Measurements from ENCODE around the gene MALT1. TPM values are rescaled to one million over a fixed set of nuclear protein-coding genes. Genes with fewer than 3 reads are reported as not detected.

Gene MALT1
- total and polyA plus RNA-seq, 2 donors = 8.1 to 48.5 TPM

- 48% methylated on average over 11 of the region's 11 CpGs for WGBS
- no peak for DNase-seq (ENCODE audit: extremely low spot score)
Observed at GRCh38 chr18:58788971-58789875, 118.0 kb downstream of the MALT1 start.

DNA sequence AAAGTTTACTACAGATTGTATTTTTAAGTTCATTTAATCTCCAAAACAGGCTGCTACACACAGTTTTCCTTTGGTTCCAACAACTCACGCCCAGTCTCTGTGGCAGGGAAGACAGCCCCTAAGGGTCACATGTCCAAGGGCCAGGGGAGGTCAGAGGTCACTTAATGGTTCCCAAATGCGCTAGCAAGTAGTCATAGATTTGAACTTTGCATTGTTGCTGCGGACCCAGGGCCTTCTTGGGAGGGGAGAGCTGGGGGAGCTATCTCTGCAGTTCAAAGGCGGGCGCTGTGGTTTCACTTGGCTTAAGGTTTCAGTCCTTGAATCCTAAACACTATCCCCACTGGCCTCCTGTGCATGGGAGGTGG lies 118.6 kb downstream of the MALT1 start:
- H3K27ac ChIP-seq (ENCODE audit: low read depth) = no peak overlapping the region
- no peaks in the 10 kb centered on the region for H3K36me3 ChIP-seq (ENCODE audit: insufficient read depth)
- H3K4me1 ChIP-seq (ENCODE audit: insufficient read depth) = peaks cover 4% of the 10 kb centered on the region
- no peak overlapping the region for H3K4me3 ChIP-seq (ENCODE audit: low read depth, low read length)
- DNase-seq (ENCODE audit: extremely low spot score) = no peak
- 65% methylated on average over 5 of the region's 5 CpGs for WGBS

More at GRCh38 chr18:58788971-58789875, 118.0 kb downstream of the MALT1 start:
- H3K4me3 ChIP-seq (ENCODE audit: low read depth, low read length) = no peak overlapping the region
- no peaks in the 10 kb centered on the region for H3K36me3 ChIP-seq (ENCODE audit: insufficient read depth)
- H3K27ac ChIP-seq (ENCODE audit: low read depth) = peak overlapping the region; percentile 65
- H3K4me1 ChIP-seq (ENCODE audit: insufficient read depth) = peaks cover 4% of the 10 kb centered on the region

- Histone ChIP-seq H3K27ac (ENCODE audit: low read depth) (no peak overlapping the region), H3K4me1 (ENCODE audit: insufficient read depth) (no peaks in the 10 kb centered on the region), H3K4me3 (ENCODE audit: low read depth, low read length) (no peak overlapping the region), H3K36me3 (ENCODE audit: insufficient read depth) (no peaks in the 10 kb centered on the region)
- 94% methylated on average over 7 of the region's 7 CpGs for WGBS
- DNase-seq (ENCODE audit: extremely low spot score) = no peak
Observed at GRCh38 chr18:58792086-58792485, 120.8 kb downstream of the MALT1 start.

DNA sequence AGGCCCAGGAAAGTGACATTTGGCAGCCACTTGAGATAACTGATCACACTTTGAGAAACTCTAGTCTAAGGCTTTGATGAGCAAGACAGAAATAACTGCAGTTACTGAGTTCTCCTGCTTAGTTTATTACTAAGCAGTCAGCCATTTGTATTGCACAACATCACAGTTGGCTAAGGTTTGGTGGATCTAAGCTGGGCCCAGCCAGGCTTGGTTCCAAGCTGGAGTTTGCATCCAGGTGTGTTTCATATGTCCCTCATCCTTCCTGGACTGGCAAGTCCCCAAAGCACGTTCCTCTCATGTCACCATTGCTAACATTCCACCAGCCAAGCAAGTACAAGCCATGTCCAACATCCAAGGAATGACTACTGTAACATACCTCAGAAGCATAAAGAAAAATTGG lies 122.1 kb downstream of the MALT1 start:
- DNase-seq (ENCODE audit: extremely low spot score) = no peak
- H3K4me1 ChIP-seq (ENCODE audit: insufficient read depth) = no peaks in the 10 kb centered on the region
- H3K4me3 ChIP-seq (ENCODE audit: low read depth, low read length) = no peak overlapping the region
- H3K27ac ChIP-seq (ENCODE audit: low read depth) = no peak overlapping the region
- WGBS = 56% methylated on average over 1 of the region's 1 CpG
- no peaks in the 10 kb centered on the region for H3K36me3 ChIP-seq (ENCODE audit: insufficient read depth)

GRCh38 chr18:58796220-58796619 lies 125.0 kb downstream of the MALT1 start:
- no peak overlapping the region for H3K27ac ChIP-seq (ENCODE audit: low read depth)
- DNase-seq (ENCODE audit: extremely low spot score) = no peak
- H3K36me3 ChIP-seq (ENCODE audit: insufficient read depth) = no peaks in the 10 kb centered on the region
- no peak overlapping the region for H3K4me3 ChIP-seq (ENCODE audit: low read depth, low read length)
- 57% methylated on average over 1 of the region's 1 CpG for WGBS
- no peaks in the 10 kb centered on the region for H3K4me1 ChIP-seq (ENCODE audit: insufficient read depth)

DNA sequence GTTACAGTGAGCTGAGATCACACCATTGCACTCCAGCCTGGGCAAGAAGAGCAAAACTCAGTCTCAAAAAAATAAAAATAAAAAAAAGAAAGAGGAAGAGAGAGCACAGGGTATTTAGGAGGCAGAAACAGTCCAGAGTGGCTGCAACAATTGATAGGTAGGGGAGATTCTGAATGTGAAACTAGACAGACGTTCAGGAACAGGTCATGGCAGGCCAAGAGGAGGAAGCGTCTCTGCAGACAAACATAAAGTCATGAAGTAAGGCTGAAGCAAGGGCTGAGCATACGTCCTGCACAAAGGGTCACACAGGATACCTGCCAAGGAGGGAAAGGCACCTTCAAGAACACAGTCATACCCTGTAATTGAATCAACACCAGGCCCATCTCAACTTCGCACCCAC lies 129.3 kb downstream of the MALT1 start:
- Histone ChIP-seq H3K4me1 (ENCODE audit: insufficient read depth) (no peaks in the 10 kb centered on the region), H3K27ac (ENCODE audit: low read depth) (no peak overlapping the region), H3K4me3 (ENCODE audit: low read depth, low read length) (no peak overlapping the region), H3K36me3 (ENCODE audit: insufficient read depth) (no peaks in the 10 kb centered on the region)
- 68% methylated on average over 4 of the region's 4 CpGs for WGBS
- no peak for DNase-seq (ENCODE audit: extremely low spot score)

DNA sequence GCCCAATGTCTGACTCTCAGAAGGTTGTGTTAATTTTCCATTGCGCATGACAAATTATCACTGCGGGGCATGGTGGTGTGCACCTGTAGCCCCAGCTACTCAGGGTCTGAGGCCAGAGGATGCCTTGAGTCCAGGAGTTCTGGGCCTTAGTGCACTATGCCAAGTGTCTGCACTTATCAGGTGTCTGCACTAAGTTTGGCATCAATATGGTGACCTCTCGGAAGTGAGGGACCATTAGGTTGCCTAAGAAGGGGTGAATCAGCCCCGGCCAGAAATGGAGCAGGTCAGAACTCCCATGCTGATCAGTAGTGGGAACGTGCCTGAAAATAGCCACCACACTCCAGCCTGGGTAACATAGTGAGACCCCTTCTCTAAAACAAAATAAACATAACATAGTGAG lies 131.7 kb downstream of the MALT1 start:
- no peak for DNase-seq (ENCODE audit: extremely low spot score)
- Histone ChIP-seq H3K4me1 (ENCODE audit: insufficient read depth) (no peaks in the 10 kb centered on the region), H3K27ac (ENCODE audit: low read depth) (no peak overlapping the region), H3K36me3 (ENCODE audit: insufficient read depth) (no peaks in the 10 kb centered on the region), H3K4me3 (ENCODE audit: low read depth, low read length) (no peak overlapping the region)
- WGBS = 76% methylated on average over 5 of the region's 5 CpGs

- H3K4me3 ChIP-seq (ENCODE audit: low read depth, low read length) = no peak overlapping the region
- no peaks in the 10 kb centered on the region for H3K36me3 ChIP-seq (ENCODE audit: insufficient read depth)
- 97% methylated on average over 4 of the region's 4 CpGs for WGBS
- DNase-seq (ENCODE audit: extremely low spot score) = no peak
- no peaks in the 10 kb centered on the region for H3K4me1 ChIP-seq (ENCODE audit: insufficient read depth)
- H3K27ac ChIP-seq (ENCODE audit: low read depth) = no peak overlapping the region
Observed at GRCh38 chr18:58803978-58804377, 132.7 kb downstream of the MALT1 start.

Other genes starting within 250 kb of the MALT1 start
- gene ALPK2, start 42.4 kb upstream of the MALT1 start, total RNA-seq = 6.9 TPM
- gene ALPK2, start 42.4 kb upstream of the MALT1 start, polyA plus RNA-seq = 0.63 TPM
- 105 TPM for gene ZNF532, start 193.4 kb downstream of the MALT1 start, total RNA-seq
- gene ZNF532, start 193.4 kb downstream of the MALT1 start, polyA plus RNA-seq = 53.8 TPM